IPS-18c (cell line): Measurements from ENCODE around the gene SUN3.
"Not testable (repeated sequence)": the region's sequence is repeated elsewhere in the genome, so short reads cannot be mapped to it uniquely, and the experiment has no call there.

Source experiments
- H3K4me3 ChIP-seq: 2 replicates; pipeline ENCODE4 v1.7.0; 2013; ENCODE audit warnings: low read depth, mild to moderate bottlenecking, low read length, moderate library complexity; ENCODE audit not compliant: insufficient read depth
- H3K9me3 ChIP-seq: one replicate; pipeline ENCODE4 v1.6.1; 2013; ENCODE audit warnings: mild to moderate bottlenecking, low read length, moderate library complexity; ENCODE audit not compliant: control insufficient read depth, insufficient read depth

The SUN3 gene

DNA sequence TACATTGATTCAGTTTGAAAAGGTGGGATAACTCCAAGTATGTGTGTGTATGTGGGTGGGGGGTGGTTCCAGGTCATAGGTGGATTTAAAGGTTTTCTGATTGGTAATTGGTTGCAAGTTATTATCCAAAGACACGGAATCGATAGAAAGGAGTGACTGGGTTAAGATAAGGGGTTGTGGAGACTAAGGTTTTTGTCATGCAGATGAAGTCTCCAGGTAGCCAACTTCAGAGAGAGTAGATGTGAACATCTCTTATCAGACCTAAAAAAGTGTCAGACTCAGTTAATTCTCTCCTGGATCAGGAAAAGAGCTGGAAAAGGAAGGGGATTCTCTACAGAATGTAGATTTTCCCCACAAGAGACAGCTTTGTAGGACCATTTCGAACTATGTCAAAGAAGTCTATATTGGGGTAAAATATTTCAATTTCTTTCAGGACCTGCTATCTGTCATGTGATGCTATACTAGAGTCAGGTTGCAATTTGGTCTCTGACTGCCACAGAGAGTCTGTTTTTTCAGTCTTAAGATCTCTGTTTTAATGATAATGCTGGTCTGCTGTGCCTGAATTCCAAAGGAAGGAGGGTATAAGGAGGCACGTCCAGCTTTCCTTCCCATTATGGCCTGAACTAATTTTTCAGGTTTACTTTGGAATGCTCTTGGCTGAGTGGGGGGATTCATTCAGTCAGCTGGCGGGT lies 10.1 kb upstream of the SUN3 start:
- Histone ChIP-seq H3K4me3 (peak overlapping the region; percentile 26; the same call in 1 of the 2 replicates), H3K9me3 (no peaks in the 10 kb centered on the region)

DNA sequence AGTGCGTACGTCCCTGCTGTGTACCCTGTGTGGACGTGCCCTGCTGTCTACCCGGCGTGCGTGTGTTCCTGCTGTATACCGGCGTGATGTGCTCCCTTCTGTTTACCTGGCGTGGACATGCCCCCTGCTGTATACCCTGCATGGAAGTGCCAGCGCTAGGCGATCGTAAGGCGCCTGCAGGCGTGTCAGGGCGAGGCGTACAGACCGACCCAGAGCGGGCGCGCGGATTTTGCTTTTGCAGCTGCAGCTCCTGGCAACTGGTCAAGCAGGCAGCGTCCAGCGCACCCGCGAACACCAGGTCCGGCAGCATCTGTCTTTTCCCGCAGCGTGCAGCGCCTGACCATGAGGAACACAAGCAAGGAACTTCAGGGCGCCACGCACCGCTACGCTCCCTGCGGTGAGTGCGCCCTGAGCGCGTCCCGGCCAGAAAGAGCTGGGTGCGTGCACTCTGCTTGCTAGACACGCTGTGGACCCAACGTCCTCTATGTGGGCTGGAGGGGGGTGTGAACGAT lies 7.1 kb upstream of the SUN3 start:
- Histone ChIP-seq H3K4me3 (peak overlapping the region; percentile 74), H3K9me3 (no peaks in the 10 kb centered on the region)

DNA sequence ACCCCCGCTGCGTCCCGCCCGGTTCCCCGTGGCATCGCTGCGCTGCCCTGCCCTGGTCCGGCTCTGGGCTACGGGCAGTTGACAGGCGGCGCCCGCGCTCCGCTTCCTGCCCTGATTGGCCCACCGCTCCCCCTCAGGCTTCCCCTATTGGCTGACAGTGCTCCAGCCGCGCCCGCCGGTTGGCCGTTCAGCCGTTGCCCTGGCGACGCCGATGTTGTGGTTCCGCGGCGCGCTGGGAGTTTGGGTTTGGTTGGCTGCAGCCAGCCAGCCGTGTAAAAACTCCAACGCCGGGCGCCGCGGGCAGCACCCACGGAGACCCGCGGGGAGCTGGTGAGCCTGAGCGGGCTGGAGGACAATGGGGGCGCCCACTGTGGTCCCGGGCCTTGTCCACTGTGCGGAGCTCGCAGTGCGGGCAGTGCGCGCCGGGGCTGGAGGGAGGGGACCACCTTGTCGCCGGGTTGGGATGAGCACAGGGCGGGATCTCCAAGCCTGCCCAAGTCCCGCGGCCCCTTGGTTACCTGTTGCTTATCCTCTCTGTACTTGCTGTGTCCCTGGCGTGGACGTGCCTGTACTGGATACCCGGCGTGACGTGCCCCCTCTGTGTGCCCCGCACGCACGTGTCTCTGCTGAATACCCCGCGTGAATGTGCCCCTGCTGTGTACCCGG lies 6.5 kb upstream of the SUN3 start, which contains the start of gene C7orf57:
C7orf57 (plus strand) TSS at position 243 of the 666 bp plus-strand sequence. CDS start 766 bp downstream, outside the sequence.
- Histone ChIP-seq H3K9me3 (no peaks in the 10 kb centered on the region), H3K4me3 (peak within 1 kb of the TSS; percentile 74)

DNA sequence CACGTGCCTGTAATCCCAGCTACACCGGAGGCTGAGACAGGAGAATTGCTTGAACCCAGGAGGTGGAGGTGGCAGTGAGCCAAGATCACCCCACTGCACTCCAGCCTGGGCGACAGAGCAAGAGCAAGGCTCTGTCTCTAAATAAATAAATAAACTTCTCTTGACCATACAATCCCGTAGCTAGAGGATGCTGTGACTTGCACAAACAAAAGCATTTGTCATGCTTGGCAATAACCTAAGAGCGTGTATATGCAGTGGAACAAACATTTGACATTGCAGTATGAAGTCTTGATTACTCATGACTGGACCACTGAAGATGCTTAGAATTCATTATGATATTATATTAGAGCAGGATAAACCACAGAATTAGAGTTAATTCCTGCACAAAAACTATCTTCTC lies 5.0 kb upstream of the SUN3 start:
- H3K9me3 ChIP-seq = no peaks in the 10 kb centered on the region

DNA sequence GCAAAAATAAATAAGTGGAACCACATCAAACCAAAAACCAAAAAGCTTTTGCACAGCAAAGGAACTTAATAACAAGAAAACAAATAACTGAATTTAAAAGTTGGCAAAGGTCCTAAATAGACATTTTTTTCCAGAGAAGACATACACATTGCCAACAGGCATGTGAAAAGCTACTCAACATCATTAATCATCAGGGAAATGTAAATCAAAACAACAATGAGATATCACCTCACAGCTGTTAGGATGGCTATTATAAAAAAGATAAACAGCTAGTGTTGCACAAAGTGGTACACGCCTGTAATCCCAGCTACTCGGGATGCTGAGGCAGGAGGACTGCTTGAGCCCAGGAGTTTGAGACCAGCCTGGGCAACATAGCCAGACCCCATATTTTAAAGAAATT lies 2.2 kb upstream of the SUN3 start:
- Histone ChIP-seq H3K9me3 (no peaks in the 10 kb centered on the region), H3K4me3 (no peak overlapping the region)

More for the DNA sequence above, 5.0 kb upstream of the SUN3 start:
- H3K4me3 ChIP-seq = no peak overlapping the region

DNA sequence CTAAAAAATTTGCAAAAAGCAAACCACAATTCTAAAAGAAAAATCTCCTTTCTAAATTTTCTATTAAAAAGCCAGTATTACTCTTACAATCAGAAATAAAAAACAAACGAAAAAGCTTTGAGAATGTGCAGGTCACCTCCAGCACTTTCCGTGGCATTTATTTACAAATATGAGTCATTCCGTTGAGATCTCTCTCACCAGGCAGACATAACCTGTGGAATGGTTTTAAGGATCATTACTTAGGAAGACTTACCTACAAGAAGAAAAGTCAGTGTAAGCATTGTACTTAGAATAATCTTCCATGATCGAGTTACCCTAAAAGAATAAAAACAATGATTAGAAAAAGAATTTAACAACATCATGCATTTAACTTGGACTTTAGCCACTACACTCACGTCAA lies 3.3 kb downstream of the SUN3 start:
- Histone ChIP-seq H3K4me3 (no peak overlapping the region), H3K9me3 (peaks cover 2% of the 10 kb centered on the region)

DNA sequence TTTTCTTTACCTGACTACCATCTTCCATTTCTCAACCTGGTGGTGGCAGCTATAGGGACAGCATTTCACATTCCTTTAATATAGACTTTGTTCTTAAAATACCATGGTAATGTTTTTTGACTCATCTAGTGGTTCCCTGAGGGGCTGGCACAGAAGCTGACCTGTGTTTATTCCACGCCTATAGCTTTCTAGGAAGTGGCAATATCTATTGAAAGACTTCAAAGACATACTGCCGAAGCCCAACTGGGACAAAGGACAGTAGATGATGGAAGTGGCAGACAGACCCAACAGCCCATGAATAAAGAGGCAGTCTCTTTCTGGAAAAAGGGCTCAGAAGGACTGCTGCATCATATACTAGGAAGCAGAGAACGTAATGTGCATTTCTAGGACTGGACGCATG lies 11.2 kb downstream of the SUN3 start:
- Histone ChIP-seq H3K4me3 (no peak overlapping the region), H3K9me3 (peaks cover 2% of the 10 kb centered on the region)

DNA sequence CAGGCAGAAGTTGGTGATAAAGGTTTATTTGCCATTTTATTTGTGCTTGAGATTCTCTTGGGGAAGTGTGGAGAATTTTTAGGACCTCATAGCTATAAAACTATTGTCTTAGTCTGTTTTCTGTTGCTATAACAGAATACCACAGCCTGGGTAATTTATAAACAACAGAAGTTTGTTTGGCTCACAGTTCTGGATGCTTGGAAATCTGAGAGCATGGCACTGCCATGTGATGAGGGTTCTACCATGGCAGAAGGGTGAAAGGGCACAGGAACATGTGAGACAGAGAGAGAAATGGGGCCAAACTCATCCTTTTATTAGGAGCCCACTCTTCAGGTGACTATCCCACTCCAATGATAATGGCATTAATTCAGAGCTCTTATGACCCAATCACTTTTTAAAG lies 12.3 kb downstream of the SUN3 start:
- Histone ChIP-seq H3K4me3 (no peak overlapping the region), H3K9me3 (peaks cover 2% of the 10 kb centered on the region)

DNA sequence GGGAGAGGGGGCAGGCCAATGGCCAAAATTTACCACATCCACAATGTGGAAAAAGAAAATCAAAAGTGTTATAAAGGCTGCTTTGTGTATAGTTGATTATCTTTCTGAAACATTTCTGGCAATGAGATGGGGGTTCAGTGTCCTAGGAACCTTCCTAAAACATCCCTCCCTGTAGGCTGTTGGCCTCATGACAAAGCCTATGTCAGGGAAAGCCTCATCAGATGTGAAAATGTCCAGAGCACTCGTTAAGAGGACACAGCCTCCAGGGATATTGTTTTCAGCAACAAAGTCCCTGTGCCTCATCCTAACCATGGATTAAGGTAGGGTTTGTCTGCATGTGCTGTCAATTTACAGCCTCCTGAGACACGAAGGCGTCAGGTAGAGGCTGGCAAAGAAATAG lies 17.0 kb downstream of the SUN3 start:
- Histone ChIP-seq H3K4me3 (no peak overlapping the region), H3K9me3 (no peaks in the 10 kb centered on the region)

DNA sequence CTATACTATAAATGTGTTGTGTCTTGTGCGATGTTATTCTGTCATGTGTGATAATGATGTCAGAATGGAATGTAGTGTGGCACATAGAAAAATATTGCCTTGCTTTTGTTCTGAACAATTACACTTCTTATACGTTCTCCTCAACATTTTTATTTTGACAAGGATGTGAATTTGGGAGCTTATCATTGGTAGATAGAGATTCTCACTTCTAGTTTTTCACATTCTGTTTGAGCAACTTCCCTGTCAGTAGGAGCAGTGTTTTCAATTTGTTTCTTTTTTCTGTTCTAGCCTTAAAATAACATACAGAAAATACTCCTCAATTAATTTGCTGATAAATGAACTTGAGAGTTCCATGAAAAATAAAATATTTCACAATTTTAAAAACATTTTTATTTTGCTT lies 17.6 kb downstream of the SUN3 start:
- H3K9me3 ChIP-seq = no peaks in the 10 kb centered on the region

DNA sequence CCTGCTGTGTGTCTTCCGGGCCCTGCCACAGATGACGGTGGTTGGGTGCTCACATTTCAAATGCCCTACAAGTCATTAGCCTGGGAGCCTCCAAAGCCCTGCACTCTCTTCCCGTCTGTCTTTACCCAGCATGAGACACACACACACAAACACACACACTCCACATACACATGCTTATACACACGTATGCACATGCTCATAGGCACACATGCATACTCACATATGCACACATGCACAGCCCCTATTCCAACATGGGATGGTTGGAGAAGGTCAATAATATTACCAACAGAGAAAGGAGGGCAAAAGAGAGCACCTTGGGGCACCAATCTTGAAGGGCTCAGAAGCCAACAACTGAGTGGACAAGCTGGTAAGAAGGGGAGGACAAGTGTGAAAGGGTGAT lies 19.0 kb downstream of the SUN3 start:
- no peak overlapping the region for H3K4me3 ChIP-seq
- H3K9me3 ChIP-seq = no peaks in the 10 kb centered on the region

More for the DNA sequence above, 17.6 kb downstream of the SUN3 start:
- H3K4me3 ChIP-seq = no peak overlapping the region

DNA sequence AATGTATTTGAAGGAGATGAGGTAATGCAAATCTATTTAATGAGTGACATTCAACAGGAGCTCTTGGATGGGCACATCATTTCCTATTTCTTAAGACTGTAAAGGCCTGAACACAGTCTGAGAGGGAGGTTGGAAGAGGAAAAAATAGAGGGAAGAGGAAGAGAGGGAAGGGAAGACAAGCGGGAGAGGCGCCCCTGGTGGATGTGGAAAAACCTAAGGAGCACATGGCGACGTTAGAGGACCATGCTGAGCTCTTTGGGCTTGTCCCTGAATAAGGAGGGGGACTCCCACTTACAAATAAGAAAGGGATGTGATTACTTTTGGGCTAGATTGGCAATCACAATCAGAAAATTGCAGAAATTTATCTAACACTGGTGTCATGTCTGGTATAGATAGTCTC lies 19.6 kb downstream of the SUN3 start:
- Histone ChIP-seq H3K4me3 (no peak overlapping the region), H3K9me3 (no peaks in the 10 kb centered on the region)

DNA sequence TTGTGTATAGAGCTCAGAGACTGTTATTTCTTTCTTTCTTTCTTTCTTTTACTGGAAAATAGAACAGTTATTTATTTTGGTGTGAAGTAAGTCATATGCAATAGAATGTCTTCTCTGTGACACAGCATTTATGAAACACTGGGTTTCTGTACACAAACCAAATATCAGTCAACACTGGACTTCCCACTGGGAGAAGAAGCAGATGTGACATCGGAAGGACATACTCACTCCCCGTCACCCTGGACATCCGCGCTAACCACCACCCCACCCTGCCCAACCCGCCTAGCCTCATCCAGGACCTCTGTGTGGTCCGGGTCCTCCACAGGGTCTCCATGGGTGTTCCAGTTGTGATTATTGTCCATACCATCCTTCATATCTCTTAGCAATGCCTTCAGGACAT lies 22.0 kb downstream of the SUN3 start:
- Histone ChIP-seq H3K4me3 (no peak overlapping the region), H3K9me3 (no peaks in the 10 kb centered on the region)

DNA sequence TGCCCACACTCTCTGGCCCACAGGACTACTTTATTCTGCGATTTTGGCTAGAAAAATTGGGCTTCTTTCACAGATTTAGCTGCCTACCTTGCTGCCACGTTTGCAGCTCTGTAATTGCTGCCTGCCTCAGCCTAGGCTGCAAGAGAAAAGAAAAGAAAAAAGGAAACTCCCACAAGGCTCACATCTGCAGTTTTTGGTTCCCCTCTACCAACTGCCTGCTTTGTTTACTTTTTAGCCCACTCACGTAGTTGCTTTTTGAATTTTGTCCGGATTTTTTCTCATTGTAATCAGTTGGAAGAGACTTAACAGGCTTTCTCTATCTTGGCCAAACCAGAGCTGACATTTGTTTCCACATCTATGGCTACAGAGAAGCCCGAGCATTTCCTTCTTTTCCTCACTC lies 24.3 kb downstream of the SUN3 start:
- Histone ChIP-seq H3K4me3 (no peak overlapping the region), H3K9me3 (peaks cover 2% of the 10 kb centered on the region)

DNA sequence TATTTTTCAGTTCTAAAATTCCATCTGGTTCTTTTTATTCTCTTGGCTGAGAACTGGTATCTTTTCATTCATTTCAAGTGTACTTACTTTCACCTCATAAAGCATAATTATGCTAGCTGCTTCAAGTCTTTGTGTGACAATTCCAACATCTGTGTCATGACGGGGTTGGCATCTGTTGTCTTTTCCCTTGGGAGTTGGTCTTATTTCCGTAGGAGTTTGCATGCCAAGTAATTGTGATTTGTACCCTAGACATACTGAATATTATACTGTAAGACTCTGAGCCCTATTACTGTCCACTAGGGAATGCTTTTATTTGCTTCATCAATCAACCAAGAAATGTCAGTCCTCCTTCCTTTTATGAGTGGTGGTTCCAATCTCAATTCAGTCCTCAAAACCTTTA lies 24.9 kb downstream of the SUN3 start:
- Histone ChIP-seq H3K4me3 (no peak overlapping the region), H3K9me3 (peaks cover 2% of the 10 kb centered on the region)

DNA sequence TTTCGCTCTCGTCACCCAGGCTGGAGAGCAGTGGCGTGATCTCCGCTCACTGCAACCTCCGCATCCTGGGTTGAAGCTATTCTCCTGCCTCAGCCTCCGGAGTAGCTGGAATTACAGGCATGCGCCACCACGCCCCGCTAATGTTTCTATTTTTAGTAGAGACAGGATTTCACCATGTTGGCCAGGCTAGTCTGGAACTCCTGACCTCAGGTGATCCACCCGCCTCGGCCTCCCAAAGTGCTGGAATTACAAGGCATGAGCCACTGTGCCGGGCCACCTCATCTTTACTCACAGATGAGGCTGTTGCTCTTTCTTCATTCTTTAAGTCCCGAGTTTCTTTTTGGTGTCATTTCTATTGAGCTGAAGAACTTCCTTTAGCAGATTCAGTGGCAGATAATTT lies 28.7 kb downstream of the SUN3 start:
- not testable (repeated sequence) for H3K4me3 ChIP-seq, H3K9me3 ChIP-seq

DNA sequence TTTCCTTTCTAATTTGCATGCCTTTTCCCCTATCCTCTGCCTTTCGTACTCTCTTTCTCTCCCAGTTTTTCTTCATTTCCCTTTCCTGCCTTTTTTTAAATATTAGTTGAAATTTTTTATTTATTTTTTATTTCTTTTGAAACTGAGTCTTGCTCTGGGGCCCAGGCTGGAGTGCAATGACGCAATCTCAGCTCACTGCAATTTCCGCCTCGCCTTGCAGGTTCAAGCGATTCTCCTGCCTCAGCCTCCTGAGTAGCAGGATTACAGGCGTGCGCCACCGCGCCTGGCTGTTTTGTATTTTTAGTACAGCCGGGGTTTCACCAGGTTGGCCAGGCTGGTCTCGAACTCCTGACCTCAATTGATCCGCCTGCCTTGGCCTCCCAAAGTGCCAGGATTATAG lies 29.5 kb downstream of the SUN3 start:
- Histone ChIP-seq H3K4me3 (no peak overlapping the region), H3K9me3 (peaks cover 2% of the 10 kb centered on the region)

DNA sequence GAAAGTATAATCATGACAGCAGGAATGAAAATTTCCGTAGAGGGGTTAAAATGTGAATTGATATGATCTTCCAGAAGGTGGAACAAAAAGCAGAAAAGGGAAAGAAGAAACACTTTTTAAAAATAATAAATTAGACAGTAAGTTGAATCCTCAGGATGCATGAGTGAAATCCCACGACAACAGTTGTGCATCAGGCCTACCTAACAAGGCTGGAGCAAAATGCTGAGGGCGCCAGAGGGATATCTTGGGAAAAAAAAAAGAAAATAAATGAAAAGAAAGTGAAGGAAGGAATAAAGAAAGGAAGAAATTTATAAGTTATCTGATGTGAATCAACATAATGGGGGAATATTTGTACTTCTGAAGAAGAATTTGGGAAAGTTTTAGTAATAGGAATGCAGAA lies 36.5 kb downstream of the SUN3 start:
- no peak overlapping the region for H3K4me3 ChIP-seq
- no peaks in the 10 kb centered on the region for H3K9me3 ChIP-seq
